ENCODE data around the gene PIEZO1.
A peak's percentile ranks its signal among the peaks of the same experiment; 100 is the strongest.
"Not testable (repeated sequence)": the region's sequence is repeated elsewhere in the genome, so short reads cannot be mapped to it uniquely, and the experiment has no call there.

Gene PIEZO1

GRCh38 chr16:88803264-88803987 lies 18.4 kb upstream of the PIEZO1 start, which contains the start of gene CDT1:
Gene CDT1 (plus strand): TSS chr16:88803789. CDS start chr16:88803832, 43 bp downstream.
- peak; percentile 68 for DNase-seq

- DNase-seq, result no peak
Observed at GRCh38 chr16:88800277-88800592, 15.2 kb upstream of the PIEZO1 start.

GRCh38 chr16:88799569-88800276 lies 14.7 kb upstream of the PIEZO1 start:
- DNase-seq, result no peak

- no peak for DNase-seq
Observed at GRCh38 chr16:88798772-88799455, 13.9 kb upstream of the PIEZO1 start.

GRCh38 chr16:88798073-88798472 lies 13.1 kb upstream of the PIEZO1 start:
- no peak for DNase-seq

- DNase-seq, result no peak
Observed at GRCh38 chr16:88796278-88796677, 11.3 kb upstream of the PIEZO1 start.

GRCh38 chr16:88793251-88793954 lies 8.4 kb upstream of the PIEZO1 start:
- no peak for DNase-seq

GRCh38 chr16:88792668-88793250 lies 7.7 kb upstream of the PIEZO1 start:
- no peak for DNase-seq

- DNase-seq, result no peak
Observed at GRCh38 chr16:88792078-88792550, 7.1 kb upstream of the PIEZO1 start.

GRCh38 chr16:88790312-88791211 lies 5.5 kb upstream of the PIEZO1 start:
- no peak for DNase-seq

- DNase-seq, result no peak
Observed at GRCh38 chr16:88789594-88789993, 4.6 kb upstream of the PIEZO1 start.

GRCh38 chr16:88788749-88789148 lies 3.7 kb upstream of the PIEZO1 start:
- not testable (repeated sequence) for DNase-seq

- no peak for DNase-seq
Observed at GRCh38 chr16:88787579-88788314, 2.7 kb upstream of the PIEZO1 start.

- no peak for DNase-seq
Observed at GRCh38 chr16:88784856-88785105, 239 bp downstream of the PIEZO1 start.

- DNase-seq, result no peak
Observed at GRCh38 chr16:88784074-88784855, 755 bp downstream of the PIEZO1 start.

GRCh38 chr16:88783391-88784073 lies 1.5 kb downstream of the PIEZO1 start:
- DNase-seq, result no peak

GRCh38 chr16:88782454-88783390 lies 2.3 kb downstream of the PIEZO1 start:
- DNase-seq, result no peak
